ENCODE data around the gene MON2.

DNA sequence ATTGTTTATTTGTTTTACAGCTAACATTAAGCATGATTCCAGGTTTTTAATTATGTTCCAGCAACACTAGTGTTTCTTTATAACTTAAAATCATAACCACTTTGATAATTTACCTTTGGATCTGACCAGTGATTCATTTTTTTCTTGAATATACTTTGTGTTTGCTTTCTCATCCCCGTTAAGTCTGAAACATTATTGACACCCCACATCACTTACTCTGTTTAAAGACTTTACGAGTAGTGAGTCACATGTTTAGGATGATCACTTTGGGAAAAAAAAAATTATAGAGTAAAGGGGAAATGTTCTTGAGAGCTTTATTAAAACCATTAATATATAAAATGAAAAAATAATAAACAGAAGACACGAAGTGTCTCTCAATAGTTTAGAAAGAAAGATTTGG, 132.2 kb downstream of the MON2 start:
- TF ChIP-seq, protein P1, sequence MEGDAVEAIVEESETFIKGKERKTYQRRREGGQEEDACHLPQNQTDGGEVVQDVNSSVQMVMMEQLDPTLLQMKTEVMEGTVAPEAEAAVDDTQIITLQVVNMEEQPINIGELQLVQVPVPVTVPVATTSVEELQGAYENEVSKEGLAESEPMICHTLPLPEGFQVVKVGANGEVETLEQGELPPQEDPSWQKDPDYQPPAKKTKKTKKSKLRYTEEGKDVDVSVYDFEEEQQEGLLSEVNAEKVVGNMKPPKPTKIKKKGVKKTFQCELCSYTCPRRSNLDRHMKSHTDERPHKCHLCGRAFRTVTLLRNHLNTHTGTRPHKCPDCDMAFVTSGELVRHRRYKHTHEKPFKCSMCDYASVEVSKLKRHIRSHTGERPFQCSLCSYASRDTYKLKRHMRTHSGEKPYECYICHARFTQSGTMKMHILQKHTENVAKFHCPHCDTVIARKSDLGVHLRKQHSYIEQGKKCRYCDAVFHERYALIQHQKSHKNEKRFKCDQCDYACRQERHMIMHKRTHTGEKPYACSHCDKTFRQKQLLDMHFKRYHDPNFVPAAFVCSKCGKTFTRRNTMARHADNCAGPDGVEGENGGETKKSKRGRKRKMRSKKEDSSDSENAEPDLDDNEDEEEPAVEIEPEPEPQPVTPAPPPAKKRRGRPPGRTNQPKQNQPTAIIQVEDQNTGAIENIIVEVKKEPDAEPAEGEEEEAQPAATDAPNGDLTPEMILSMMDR (IDR thresholded peaks at IDR 0.05), result no peak
- TF ChIP-seq POLR2A (IDR thresholded peaks at IDR 0.05), result no peak
